Body of pancreas (tissue), 4 donors: ENCODE data around the gene UTS2. TPM values are rescaled to one million over a fixed set of nuclear protein-coding genes. Genes with fewer than 3 reads are reported as not detected.

Source experiments
- ATAC-seq: fragments of 150-250 bp; one replicate; pipeline ENCODE4 v1.9.1; 2016
- DNase-seq, 4 donors: peaks; one replicate each; pipeline ENCODE4 v3.0.0-alpha.2; 2019
- H3K27ac ChIP-seq, 4 donors: fragments of 200-600 bp; sonication (generic); 1 replicate in 3 of 4; 2 replicates in 1 of 4; pipeline versions ENCODE4 v1.5.1 to v1.6.1; 2016 to 2019; ENCODE audit warnings: mild to moderate bottlenecking in 1 of 4, mixed read lengths in 1 of 4, moderate library complexity in 1 of 4
- H3K27me3 ChIP-seq, 2 donors: fragments of 200-600 bp; sonication (generic); one replicate each; pipeline ENCODE4 v1.6.0; 2016; ENCODE audit warnings: mild to moderate bottlenecking in 1 of 2
- H3K36me3 ChIP-seq, 2 donors: fragments of 200-600 bp; sonication (generic); replicated peaks in 1 of 2; 2 replicates each; pipeline ENCODE4 v1.5.1; 2016; ENCODE audit warnings: low read depth in 2 of 2; ENCODE audit not compliant: insufficient read depth in 1 of 2
- H3K4me1 ChIP-seq: fragments of 200-600 bp; sonication (generic); one replicate; pipeline ENCODE4 v1.6.0; 2016
- H3K4me3 ChIP-seq, 2 donors: fragments of 200-600 bp; sonication (generic); 1 replicate in 1 of 2; 2 replicates in 1 of 2; pipeline ENCODE4 v1.5.1; 2016 to 2019
- H3K9me3 ChIP-seq, 3 donors: fragments of 200-600 bp; sonication (generic); 1 replicate in 2 of 3; 2 replicates in 1 of 3; pipeline ENCODE4 v1.5.1; 2016
- CTCF ChIP-seq, 7 experiments: fragments of 450-650 bp in 4 of 7; fragments of 200-600 bp in 3 of 7; sonication (generic) in 3 of 7; IDR thresholded peaks; one replicate each; pipeline ENCODE4 v1.5.1; 2016 to 2019; ENCODE audit warnings: antibody characterized with exemption in 7 of 7
- POLR2A ChIP-seq, 3 donors: fragments of 450-650 bp; IDR thresholded peaks; one replicate each; pipeline ENCODE4 v1.6.1; 2016; ENCODE audit warnings: antibody characterized with exemption in 3 of 3, mild to moderate bottlenecking in 2 of 3
- WGBS, 2 donors: methylation state at CpG; one replicate each; pipeline ENCODE4 v1.1.5; 2017; 5-methylcytosine and 5-hydroxymethylcytosine counted together
- intact Hi-C: fragments of 100-400 bp; cut with DNase I; formaldehyde crosslinking; loops from one replicate; pipeline ENCODE4 v1.15.1; 2023
- total RNA-seq, 2 donors: library from RNA; depleted of rRNA; stranded (reverse); fragments of >200 nt; gene quantifications; one replicate each; pipeline ENCODE4 v1.1.0, GENCODE V29; 2016

The UTS2 gene
- total RNA-seq, 2 donors from 2014 or later = not detected

- no peak for DNase-seq
- H3K27ac ChIP-seq = no peak overlapping the region
- no peak for ATAC-seq
- H3K36me3 ChIP-seq = peaks cover 0 to 6% of the 10 kb centered on the region in 2 donors
- no peak overlapping the region for H3K4me3 ChIP-seq
- TF ChIP-seq CTCF (IDR thresholded peaks at IDR 0.05) (no peak), POLR2A (IDR thresholded peaks at IDR 0.05) (no peak)
- no peaks in the 10 kb centered on the region for H3K27me3 ChIP-seq
- intact Hi-C loops = no loop called here
- 85 to 89% methylated on average over 7 of the region's 7 CpGs for WGBS, 2 donors
- H3K4me1 ChIP-seq = no peaks in the 10 kb centered on the region
- no peaks in the 10 kb centered on the region for H3K9me3 ChIP-seq
Observed at GRCh38 chr1:7846656-7847055, 6.2 kb downstream of the UTS2 start.

GRCh38 chr1:7845761-7846160, 7.1 kb downstream of the UTS2 start:
- no peak for TF ChIP-seq CTCF (IDR thresholded peaks at IDR 0.05)
- no peak for TF ChIP-seq POLR2A (IDR thresholded peaks at IDR 0.05)
- Histone ChIP-seq H3K27ac (no peak overlapping the region), H3K4me1 (no peaks in the 10 kb centered on the region), H3K9me3 (no peaks in the 10 kb centered on the region), H3K27me3 (no peaks in the 10 kb centered on the region), H3K4me3 (no peak overlapping the region), H3K36me3 (peaks cover 0 to 6% of the 10 kb centered on the region in 2 donors)
- WGBS, 2 donors = 100% methylated on average over 2 of the region's 2 CpGs
- no peak for DNase-seq
- ATAC-seq = no peak
- intact Hi-C loops = no loop called here

- WGBS, 2 donors = 89 to 96% methylated on average over 4 of the region's 4 CpGs
- no peak for DNase-seq
Observed at GRCh38 chr1:7842517-7842916, 10.3 kb downstream of the UTS2 start.

GRCh38 chr1:7839526-7839925, 13.3 kb downstream of the UTS2 start:
- 95 to 97% methylated on average over 3 of the region's 3 CpGs for WGBS, 2 donors
- no peak for DNase-seq
- Histone ChIP-seq H3K9me3 (no peaks in the 10 kb centered on the region), H3K27ac (no peak overlapping the region), H3K27me3 (no peaks in the 10 kb centered on the region), H3K36me3 (peaks cover 7 to 28% of the 10 kb centered on the region in 2 donors), H3K4me3 (no peak overlapping the region), H3K4me1 (no peaks in the 10 kb centered on the region)
- TF ChIP-seq POLR2A (IDR thresholded peaks at IDR 0.05) = no peak
- TF ChIP-seq CTCF (IDR thresholded peaks at IDR 0.05) = no peak
- no peak for ATAC-seq
- intact Hi-C loops = no loop called here

More at GRCh38 chr1:7842517-7842916, 10.3 kb downstream of the UTS2 start:
- intact Hi-C loops = no loop called here
- H3K4me1 ChIP-seq = no peaks in the 10 kb centered on the region
- ATAC-seq = no peak
- H3K27me3 ChIP-seq = no peaks in the 10 kb centered on the region
- H3K4me3 ChIP-seq = no peak overlapping the region
- no peaks in the 10 kb centered on the region for H3K9me3 ChIP-seq
- H3K36me3 ChIP-seq = peaks cover 0 to 21% of the 10 kb centered on the region in 2 donors
- no peak overlapping the region for H3K27ac ChIP-seq
- TF ChIP-seq CTCF (IDR thresholded peaks at IDR 0.05) = no peak

- Histone ChIP-seq H3K4me3 (no peak overlapping the region), H3K27me3 (no peaks in the 10 kb centered on the region), H3K4me1 (no peaks in the 10 kb centered on the region), H3K36me3 (peaks cover 7 to 28% of the 10 kb centered on the region in 2 donors), H3K27ac (no peak overlapping the region), H3K9me3 (no peaks in the 10 kb centered on the region)
- TF ChIP-seq CTCF (IDR thresholded peaks at IDR 0.05) (no peak), POLR2A (IDR thresholded peaks at IDR 0.05) (no peak)
- no peak for DNase-seq
- intact Hi-C loops = no loop called here
- no peak for ATAC-seq
- 95 to 98% methylated on average over 2 of the region's 2 CpGs for WGBS, 2 donors
Observed at GRCh38 chr1:7838714-7839113, 14.2 kb downstream of the UTS2 start.
